Lung (tissue), 12 donors: Measurements from ENCODE around the gene CSF1. TPM values are rescaled to one million over a fixed set of nuclear protein-coding genes. Genes with fewer than 3 reads are reported as not detected.
A peak's percentile ranks its signal among the peaks of the same experiment; 100 is the strongest.
"Not testable (repeated sequence)": the region's sequence is repeated elsewhere in the genome, so short reads cannot be mapped to it uniquely, and the experiment has no call there.

Source experiments
- ATAC-seq: fragments of 200-7000 bp; cut with Tn5 transposase; one replicate; pipeline ENCODE4 v1.9.1; 2020; ENCODE audit warnings: moderate number of reproducible peaks; ENCODE audit not compliant: insufficient read depth, low FRiP score
- DNase-seq, 3 donors: peaks; one replicate each; pipeline ENCODE4 v3.0.0-alpha.2; 2013 to 2017
- H3K27ac ChIP-seq, 2 donors: one replicate each; pipeline ENCODE4 v1.5.1; 2013; ENCODE audit warnings: mild to moderate bottlenecking in 2 of 2, moderate library complexity in 2 of 2, control low read depth in 1 of 2, inconsistent platforms in 1 of 2, low read depth in 1 of 2, low read length in 1 of 2
- H3K27me3 ChIP-seq, 3 donors: one replicate each; pipeline ENCODE4 v1.5.1; 2013; ENCODE audit warnings: low read length in 2 of 3; ENCODE audit not compliant: control insufficient read depth in 3 of 3, insufficient read depth in 3 of 3
- H3K36me3 ChIP-seq, 4 donors: one replicate each; pipeline ENCODE4 v1.5.1; 2013; ENCODE audit warnings: low read length in 4 of 4, mild to moderate bottlenecking in 1 of 4, moderate library complexity in 1 of 4; ENCODE audit not compliant: control insufficient read depth in 4 of 4, insufficient read depth in 4 of 4
- H3K4me1 ChIP-seq, 5 donors: one replicate each; pipeline ENCODE4 v1.5.1; 2013; ENCODE audit warnings: low read length in 5 of 5, mild to moderate bottlenecking in 2 of 5, moderate library complexity in 1 of 5; ENCODE audit not compliant: control insufficient read depth in 5 of 5, insufficient read depth in 5 of 5
- H3K4me3 ChIP-seq: one replicate; pipeline ENCODE4 v1.5.1; 2013; ENCODE audit warnings: mild to moderate bottlenecking, control low read depth, moderate library complexity
- H3K9ac ChIP-seq, 2 donors: one replicate each; pipeline ENCODE4 v1.5.1; 2013; ENCODE audit warnings: low read length in 2 of 2, control low read depth in 1 of 2; ENCODE audit not compliant: insufficient read depth in 1 of 2
- H3K9me3 ChIP-seq, 4 donors: one replicate each; pipeline ENCODE4 v1.5.1; 2013; ENCODE audit warnings: low read length in 3 of 4, mild to moderate bottlenecking in 1 of 4, moderate library complexity in 1 of 4; ENCODE audit not compliant: control insufficient read depth in 4 of 4, insufficient read depth in 3 of 4
- whole genome bisulfite sequencing, 2 donors: extraction: QIAGEN DNeasy Blood & Tissue Kit; methylation state at CpG; one replicate each; pipeline ENCODE4 v1.1.7; 2013; 5-methylcytosine and 5-hydroxymethylcytosine counted together
- polyA plus RNA-seq, 2 donors: library from polyadenylated mRNA; stranded (reverse); fragments of 200-250 nt; gene quantifications; one replicate each; pipeline ENCODE4 v1.2.1, GENCODE V29; 2013
- total RNA-seq, 2 donors: library from RNA; depleted of rRNA in 1 of 2; stranded (reverse); fragments of >200 nt in 1 of 2; gene quantifications; one replicate each; pipeline ENCODE4 v1.2.1, GENCODE V29; 2014 to 2021
- TF ChIP-seq, protein P1 (sequence below): IDR thresholded peaks from 2 replicates; pipeline ENCODE4 v1.5.1; 2012; ENCODE audit warnings: mild to moderate bottlenecking; ENCODE audit errors: control extremely low read depth, extremely low read depth
- donor health status: control.
- donor health status: control.
- donor health status: Bipolar disorder and iron deficiency.
- donor health status: healthy.
- donor health status: DM: yes; HTN: yes; CAD: no.

CSF1 gene
- total and polyA plus RNA-seq, 4 donors: 13.5 to 65.3 (median 28.5) TPM

GRCh38 chr1:109877317-109877771 lies 33.3 kb upstream of the CSF1 start:
- peak overlapping the region in 1 of 2 donors; percentile 36 for H3K9ac ChIP-seq
- peak; percentile 81 for ATAC-seq
- TF ChIP-seq, protein P1, sequence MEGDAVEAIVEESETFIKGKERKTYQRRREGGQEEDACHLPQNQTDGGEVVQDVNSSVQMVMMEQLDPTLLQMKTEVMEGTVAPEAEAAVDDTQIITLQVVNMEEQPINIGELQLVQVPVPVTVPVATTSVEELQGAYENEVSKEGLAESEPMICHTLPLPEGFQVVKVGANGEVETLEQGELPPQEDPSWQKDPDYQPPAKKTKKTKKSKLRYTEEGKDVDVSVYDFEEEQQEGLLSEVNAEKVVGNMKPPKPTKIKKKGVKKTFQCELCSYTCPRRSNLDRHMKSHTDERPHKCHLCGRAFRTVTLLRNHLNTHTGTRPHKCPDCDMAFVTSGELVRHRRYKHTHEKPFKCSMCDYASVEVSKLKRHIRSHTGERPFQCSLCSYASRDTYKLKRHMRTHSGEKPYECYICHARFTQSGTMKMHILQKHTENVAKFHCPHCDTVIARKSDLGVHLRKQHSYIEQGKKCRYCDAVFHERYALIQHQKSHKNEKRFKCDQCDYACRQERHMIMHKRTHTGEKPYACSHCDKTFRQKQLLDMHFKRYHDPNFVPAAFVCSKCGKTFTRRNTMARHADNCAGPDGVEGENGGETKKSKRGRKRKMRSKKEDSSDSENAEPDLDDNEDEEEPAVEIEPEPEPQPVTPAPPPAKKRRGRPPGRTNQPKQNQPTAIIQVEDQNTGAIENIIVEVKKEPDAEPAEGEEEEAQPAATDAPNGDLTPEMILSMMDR: no peak
- no peaks in the 10 kb centered on the region for H3K27me3 ChIP-seq
- no peaks in the 10 kb centered on the region for H3K9me3 ChIP-seq
- H3K27ac ChIP-seq: peak overlapping the region; percentile 38 to 75
- H3K4me1 ChIP-seq: peaks cover 0 to 15% (median 8%) of the 10 kb centered on the region in 5 donors
- H3K4me3 ChIP-seq: no peak overlapping the region
- peak; percentile 85 to 93 (median 91) for DNase-seq
- WGBS, 2 donors: 38 to 65% methylated on average over 13 of the region's 13 CpGs
- H3K36me3 ChIP-seq: no peaks in the 10 kb centered on the region

DNA sequence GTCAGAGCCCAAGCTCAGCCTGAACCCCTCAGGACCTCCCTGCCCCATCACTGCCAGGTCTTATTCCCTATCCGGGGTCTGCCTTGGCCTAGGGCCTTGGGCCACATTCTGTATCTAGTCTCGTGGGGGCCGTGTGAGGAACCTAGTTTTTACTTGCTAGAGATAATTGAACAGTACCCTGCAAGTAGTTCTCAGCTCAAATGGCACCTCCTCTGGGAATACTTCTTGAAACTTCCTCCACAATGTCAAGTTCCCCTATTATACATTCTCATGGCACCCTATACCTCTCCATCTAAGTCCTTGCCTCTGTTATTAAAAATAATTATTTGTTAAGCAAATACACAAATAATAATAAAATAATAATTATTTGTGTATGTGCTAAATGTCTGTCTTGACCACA lies 32.9 kb upstream of the CSF1 start:
- no peaks in the 10 kb centered on the region for H3K36me3 ChIP-seq
- no peak overlapping the region for H3K9ac ChIP-seq
- TF ChIP-seq, protein P1: no peak
- no peaks in the 10 kb centered on the region for H3K27me3 ChIP-seq
- peak overlapping the region in 1 of 2 donors; percentile 75 for H3K27ac ChIP-seq
- 52 to 77% methylated on average over 3 of the region's 3 CpGs for WGBS, 2 donors
- ATAC-seq: no peak
- H3K4me3 ChIP-seq: no peak overlapping the region
- no peaks in the 10 kb centered on the region for H3K9me3 ChIP-seq
- DNase-seq: no peak
- peaks cover 0 to 14% (median 8%) of the 10 kb centered on the region in 5 donors for H3K4me1 ChIP-seq

DNA sequence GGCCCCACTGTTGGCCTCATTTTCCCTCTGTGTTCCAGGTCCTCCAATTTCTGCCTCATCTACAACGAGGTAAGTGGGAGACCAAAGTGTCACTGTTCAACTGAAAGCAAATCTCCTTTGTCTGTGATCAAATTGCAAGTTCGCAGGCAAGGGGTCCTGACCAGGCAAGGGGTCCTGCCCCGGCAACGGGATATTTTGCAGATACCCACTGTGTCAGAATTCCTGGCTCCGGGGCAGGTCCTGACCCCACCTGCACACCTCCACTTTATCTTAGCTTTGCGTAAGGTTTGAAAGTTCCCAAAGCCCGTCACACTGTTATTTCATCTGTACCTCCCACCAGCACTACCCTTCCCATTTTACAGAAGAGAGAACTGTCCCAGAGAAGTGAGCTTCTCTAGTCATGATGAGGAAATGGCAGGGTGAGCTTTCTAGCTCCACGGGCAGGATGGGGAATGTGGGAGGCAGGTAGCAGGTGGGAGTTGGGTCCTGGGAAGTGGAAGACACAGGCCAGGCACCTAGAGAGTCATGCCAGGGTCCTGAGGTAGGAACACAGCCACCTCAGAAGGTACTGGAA lies 32.0 kb upstream of the CSF1 start:
- Histone ChIP-seq H3K9ac (no peak overlapping the region), H3K36me3 (no peaks in the 10 kb centered on the region), H3K27ac (no peak overlapping the region), H3K27me3 (no peaks in the 10 kb centered on the region), H3K4me3 (no peak overlapping the region), H3K9me3 (no peaks in the 10 kb centered on the region), H3K4me1 (peaks cover 0 to 23% (median 8%) of the 10 kb centered on the region in 5 donors)
- DNase-seq (no peak), ATAC-seq (no peak)
- TF ChIP-seq, protein P1: no peak
- 85 to 86% methylated on average over 8 of the region's 8 CpGs for WGBS, 2 donors

DNA sequence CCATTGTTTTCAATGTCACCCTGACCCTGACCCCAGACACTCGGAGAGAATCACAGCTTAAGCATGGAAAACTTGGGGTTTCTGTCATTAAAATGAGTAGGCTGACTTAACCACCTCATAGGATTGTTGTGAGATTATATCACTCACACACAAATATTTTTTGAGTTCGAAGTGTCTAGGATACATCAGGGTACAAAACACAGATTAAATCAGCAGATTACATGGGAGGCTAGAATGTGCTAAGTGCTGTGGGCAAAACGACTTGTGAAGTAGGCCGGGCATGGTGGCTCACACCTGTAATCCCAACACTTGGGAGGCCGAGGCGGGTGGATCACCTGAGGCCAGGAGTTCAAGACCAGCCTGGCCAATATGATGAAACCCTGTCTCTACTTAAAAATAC lies 31.3 kb upstream of the CSF1 start:
- H3K27me3 ChIP-seq, ATAC-seq, H3K36me3 ChIP-seq, H3K27ac ChIP-seq, DNase-seq, H3K9me3 ChIP-seq, H3K9ac ChIP-seq, H3K4me3 ChIP-seq: not testable (repeated sequence)
- H3K4me1 ChIP-seq: peaks cover 0 to 30% (median 8%) of the 10 kb centered on the region in 5 donors
- WGBS, 2 donors: 88 to 92% methylated on average over 6 of the region's 6 CpGs
